Urinary bladder (tissue), 4 donors: Measurements from ENCODE around the gene INTS13. TPM values are rescaled to one million over a fixed set of nuclear protein-coding genes. Genes with fewer than 3 reads are reported as not detected.

Experiments
- DNase-seq: peaks from one replicate; pipeline ENCODE4 v3.0.0-alpha.2; 2015; ENCODE audit errors: extremely low spot score
- H3K27ac ChIP-seq: one replicate; pipeline ENCODE4 v1.5.1; 2013; ENCODE audit warnings: low read depth, mild to moderate bottlenecking, moderate library complexity
- H3K36me3 ChIP-seq: one replicate; pipeline ENCODE4 v1.6.1; 2013; ENCODE audit warnings: mild to moderate bottlenecking, moderate library complexity; ENCODE audit not compliant: insufficient read depth
- H3K4me1 ChIP-seq: one replicate; pipeline ENCODE4 v1.6.1; 2013; ENCODE audit warnings: mild to moderate bottlenecking, moderate library complexity; ENCODE audit not compliant: insufficient read depth
- H3K4me3 ChIP-seq: one replicate; pipeline ENCODE4 v1.5.1; 2013; ENCODE audit warnings: low read depth, low read length
- WGBS: extraction: QIAGEN DNeasy Blood & Tissue Kit; methylation state at CpG from one replicate; pipeline ENCODE4 v1.1.7; 2013; 5-methylcytosine and 5-hydroxymethylcytosine counted together
- polyA plus RNA-seq: library from polyadenylated mRNA; stranded (reverse); fragments of 200-250 nt; gene quantifications from one replicate; pipeline ENCODE4 v1.2.3, GENCODE V29; 2013
- total RNA-seq: library from RNA; depleted of rRNA; stranded (reverse); fragments of >200 nt; gene quantifications from one replicate; pipeline ENCODE4 v1.2.3, GENCODE V29; 2014
- donor health status: healthy with polysubstance abuse.
- donor health status: healthy.

The INTS13 gene
- total and polyA plus RNA-seq, 2 donors, result 11.8 to 26.6 TPM

GRCh38 chr12:26948309-26948708, 10.5 kb upstream of the INTS13 start:
- Histone ChIP-seq H3K27ac (no peak overlapping the region), H3K36me3 (no peaks in the 10 kb centered on the region), H3K4me3 (no peak overlapping the region), H3K4me1 (no peaks in the 10 kb centered on the region)
- 94% methylated on average over 1 of the region's 1 CpG for WGBS
- DNase-seq, result no peak

- H3K4me3 ChIP-seq, result no peak overlapping the region
- no peak for DNase-seq
Measured at GRCh38 chr12:26941215-26941594, 3.4 kb upstream of the INTS13 start.

GRCh38 chr12:26940516-26941214, 2.9 kb upstream of the INTS13 start:
- WGBS, result 82% methylated on average over 3 of the region's 3 CpGs

More at GRCh38 chr12:26941215-26941594, 3.4 kb upstream of the INTS13 start:
- Histone ChIP-seq H3K27ac (no peak overlapping the region), H3K4me1 (no peaks in the 10 kb centered on the region), H3K36me3 (no peaks in the 10 kb centered on the region)
- WGBS, result 56% methylated on average over 1 of the region's 1 CpG

GRCh38 chr12:26939953-26940352, 2.2 kb upstream of the INTS13 start:
- DNase-seq, result no peak
- Histone ChIP-seq H3K27ac (no peak overlapping the region), H3K36me3 (no peaks in the 10 kb centered on the region), H3K4me3 (peak overlapping the region; percentile 81), H3K4me1 (no peaks in the 10 kb centered on the region)
- 38% methylated on average over 1 of the region's 1 CpG for WGBS

More at GRCh38 chr12:26940516-26941214, 2.9 kb upstream of the INTS13 start:
- Histone ChIP-seq H3K27ac (no peak overlapping the region), H3K4me1 (no peaks in the 10 kb centered on the region), H3K4me3 (no peak overlapping the region), H3K36me3 (no peaks in the 10 kb centered on the region)
- no peak for DNase-seq

- Histone ChIP-seq H3K4me3 (peak overlapping the region; percentile 81), H3K36me3 (no peaks in the 10 kb centered on the region), H3K4me1 (no peaks in the 10 kb centered on the region), H3K27ac (no peak overlapping the region)
- DNase-seq, result no peak
- WGBS, result 5% methylated on average over 9 of the region's 9 CpGs
Measured at GRCh38 chr12:26939192-26939832, 1.5 kb upstream of the INTS13 start.

- no peak for DNase-seq
- under 1% methylated on average over 28 of the region's 28 CpGs for WGBS
- peak overlapping the region; percentile 81 for H3K4me3 ChIP-seq
- no peaks in the 10 kb centered on the region for H3K36me3 ChIP-seq
- peak overlapping the region; percentile 86 for H3K27ac ChIP-seq
- H3K4me1 ChIP-seq, result no peaks in the 10 kb centered on the region
Measured at GRCh38 chr12:26938701-26939062, 901 bp upstream of the INTS13 start.

- WGBS, result under 1% methylated on average over 10 of the region's 10 CpGs
- DNase-seq, result no peak
- no peaks in the 10 kb centered on the region for H3K4me1 ChIP-seq
- H3K27ac ChIP-seq, result peak overlapping the region; percentile 80
- H3K36me3 ChIP-seq, result no peaks in the 10 kb centered on the region
- peak overlapping the region; percentile 81 for H3K4me3 ChIP-seq
Measured at GRCh38 chr12:26937443-26937862, 328 bp downstream of the INTS13 start.

GRCh38 chr12:26936559-26937442, 980 bp downstream of the INTS13 start:
- Histone ChIP-seq H3K36me3 (no peaks in the 10 kb centered on the region), H3K4me3 (peak overlapping the region; percentile 81), H3K4me1 (no peaks in the 10 kb centered on the region), H3K27ac (no peak overlapping the region)
- DNase-seq, result no peak
- WGBS, result 8% methylated on average over 8 of the region's 8 CpGs

- H3K36me3 ChIP-seq, result no peaks in the 10 kb centered on the region
- WGBS, result 72% methylated on average over 7 of the region's 7 CpGs
Measured at GRCh38 chr12:26935636-26936378, 2.0 kb downstream of the INTS13 start.

GRCh38 chr12:26929590-26929989, 8.2 kb downstream of the INTS13 start:
- no peak overlapping the region for H3K27ac ChIP-seq
- no peak overlapping the region for H3K4me3 ChIP-seq
- peaks cover 5% of the 10 kb centered on the region for H3K36me3 ChIP-seq
- H3K4me1 ChIP-seq, result no peaks in the 10 kb centered on the region
- over 99% methylated on average over 2 of the region's 2 CpGs for WGBS
- DNase-seq, result no peak

More at GRCh38 chr12:26935636-26936378, 2.0 kb downstream of the INTS13 start:
- Histone ChIP-seq H3K27ac (no peak overlapping the region), H3K4me1 (no peaks in the 10 kb centered on the region), H3K4me3 (no peak overlapping the region)
- no peak for DNase-seq

GRCh38 chr12:26928661-26929060, 9.1 kb downstream of the INTS13 start:
- WGBS, result 95% methylated on average over 5 of the region's 5 CpGs
- Histone ChIP-seq H3K4me1 (no peaks in the 10 kb centered on the region), H3K27ac (no peak overlapping the region), H3K4me3 (no peak overlapping the region), H3K36me3 (peaks cover 5% of the 10 kb centered on the region)
- DNase-seq, result no peak

GRCh38 chr12:26921886-26922285, 15.9 kb downstream of the INTS13 start:
- no peak overlapping the region for H3K4me3 ChIP-seq
- H3K4me1 ChIP-seq, result no peaks in the 10 kb centered on the region
- H3K27ac ChIP-seq, result no peak overlapping the region
- 88% methylated on average over 3 of the region's 3 CpGs for WGBS
- DNase-seq, result no peak
- H3K36me3 ChIP-seq, result no peaks in the 10 kb centered on the region

- no peak for DNase-seq
- Histone ChIP-seq H3K36me3 (no peaks in the 10 kb centered on the region), H3K4me3 (no peak overlapping the region), H3K27ac (no peak overlapping the region), H3K4me1 (no peaks in the 10 kb centered on the region)
- 84% methylated on average over 2 of the region's 2 CpGs for WGBS
Measured at GRCh38 chr12:26919216-26919555, 18.6 kb downstream of the INTS13 start.
